Femur (tissue), 1 donor: ENCODE results near the gene PMFBP1.
"Not testable (repeated sequence)": the region's sequence is repeated elsewhere in the genome, so short reads cannot be mapped to it uniquely, and the experiment has no call there.

ENCODE experiments used
- DNase-seq: peaks from one replicate; pipeline ENCODE4 v3.0.0-alpha.2; 2017

Gene PMFBP1

DNA sequence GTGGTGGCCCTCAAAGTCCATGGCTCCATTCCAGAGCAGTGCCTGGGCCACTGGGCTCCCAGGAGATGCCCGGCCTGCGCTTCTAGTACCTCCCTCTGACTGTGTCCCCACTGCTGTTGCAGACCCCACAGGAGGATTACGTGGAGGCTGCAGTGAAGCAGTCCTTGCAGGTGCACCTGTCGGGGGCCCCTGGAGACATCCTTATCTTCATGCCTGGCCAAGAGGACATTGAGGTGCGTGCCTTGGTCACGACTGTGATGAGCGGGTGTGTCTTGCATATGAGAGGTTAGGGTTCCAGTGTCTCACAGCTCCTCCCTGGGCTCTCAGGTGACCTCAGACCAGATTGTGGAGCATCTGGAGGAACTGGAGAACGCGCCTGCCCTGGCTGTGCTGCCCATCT is 67.0 kb downstream of the PMFBP1 start:
- DNase-seq, result no peak

DNA sequence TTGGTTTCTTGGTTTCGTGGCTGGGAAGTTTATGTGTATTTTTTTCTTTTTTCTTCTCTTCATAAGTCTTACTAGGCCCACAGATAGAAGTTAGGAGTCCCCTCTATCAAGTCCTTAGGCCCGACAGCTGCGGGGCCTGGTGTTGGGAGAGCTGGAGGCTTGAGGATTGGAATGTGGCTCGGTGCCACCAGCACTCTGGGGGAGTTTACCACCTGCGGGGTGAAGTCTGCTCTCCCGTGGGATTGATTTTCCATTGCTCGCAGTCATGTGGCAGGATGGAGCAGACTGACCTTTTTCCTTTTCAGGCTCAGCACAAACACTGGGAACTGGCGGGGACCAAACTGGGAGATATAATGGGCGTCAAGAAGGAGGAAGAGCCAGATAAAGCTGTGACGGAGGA is 70.8 kb downstream of the PMFBP1 start:
- DNase-seq, result no peak

DNA sequence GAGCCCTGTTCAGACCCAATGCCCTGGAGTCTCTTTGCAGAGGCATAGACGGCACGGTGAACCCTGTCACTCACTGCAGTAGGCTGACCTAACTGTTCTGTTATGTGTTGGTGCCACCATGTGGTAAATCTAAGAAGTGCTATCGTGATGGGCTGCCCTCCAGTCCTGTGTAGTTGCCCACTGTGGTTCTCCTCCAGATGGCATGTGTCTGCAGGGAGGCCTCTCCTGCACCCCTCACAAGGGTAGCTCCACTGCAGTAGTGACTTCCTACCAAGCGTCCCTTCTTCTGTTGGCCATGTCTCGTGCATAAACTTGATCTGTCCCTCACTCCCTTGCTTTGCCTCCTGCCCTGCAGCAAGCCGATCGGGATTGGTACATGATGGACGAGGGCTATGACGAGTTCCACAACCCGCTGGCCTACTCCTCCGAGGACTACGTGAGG is 72.6 kb downstream of the PMFBP1 start:
- peak; percentile 46 for DNase-seq

DNA sequence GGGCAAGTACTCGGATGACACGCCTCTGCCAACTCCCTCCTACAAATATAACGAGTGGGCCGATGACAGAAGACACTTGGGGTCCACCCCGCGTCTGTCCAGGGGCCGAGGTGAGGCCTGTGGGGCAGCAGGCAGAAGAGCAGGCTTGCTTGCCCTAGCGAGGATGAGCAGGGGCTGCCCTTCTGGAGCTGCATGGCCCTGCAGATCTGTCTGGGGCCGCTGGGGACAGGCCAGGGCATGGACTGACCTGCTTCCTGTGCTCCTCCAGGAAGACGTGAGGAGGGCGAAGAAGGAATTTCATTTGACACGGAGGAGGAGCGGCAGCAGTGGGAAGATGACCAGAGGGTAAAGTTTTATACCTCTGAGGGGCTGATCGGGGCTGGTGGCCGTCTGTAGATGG is 73.0 kb downstream of the PMFBP1 start:
- no peak for DNase-seq

DNA sequence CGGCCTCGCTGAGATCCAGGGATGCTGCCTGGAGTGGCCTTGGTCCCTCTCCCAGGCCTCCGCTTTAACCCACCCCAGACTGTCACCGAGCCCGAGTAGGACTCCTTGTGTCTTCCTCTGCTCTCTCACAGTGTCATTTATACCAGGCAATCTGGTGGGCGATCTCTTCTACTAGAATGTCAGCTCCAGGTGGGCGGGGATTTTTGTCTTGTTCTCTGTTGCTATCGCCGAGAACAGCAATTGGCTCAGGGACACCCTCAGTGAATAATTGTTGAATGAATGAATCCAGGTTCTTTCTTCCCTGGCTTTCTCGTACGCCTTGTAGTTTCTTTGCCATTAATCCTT is 77.7 kb downstream of the PMFBP1 start:
- no peak for DNase-seq

DNA sequence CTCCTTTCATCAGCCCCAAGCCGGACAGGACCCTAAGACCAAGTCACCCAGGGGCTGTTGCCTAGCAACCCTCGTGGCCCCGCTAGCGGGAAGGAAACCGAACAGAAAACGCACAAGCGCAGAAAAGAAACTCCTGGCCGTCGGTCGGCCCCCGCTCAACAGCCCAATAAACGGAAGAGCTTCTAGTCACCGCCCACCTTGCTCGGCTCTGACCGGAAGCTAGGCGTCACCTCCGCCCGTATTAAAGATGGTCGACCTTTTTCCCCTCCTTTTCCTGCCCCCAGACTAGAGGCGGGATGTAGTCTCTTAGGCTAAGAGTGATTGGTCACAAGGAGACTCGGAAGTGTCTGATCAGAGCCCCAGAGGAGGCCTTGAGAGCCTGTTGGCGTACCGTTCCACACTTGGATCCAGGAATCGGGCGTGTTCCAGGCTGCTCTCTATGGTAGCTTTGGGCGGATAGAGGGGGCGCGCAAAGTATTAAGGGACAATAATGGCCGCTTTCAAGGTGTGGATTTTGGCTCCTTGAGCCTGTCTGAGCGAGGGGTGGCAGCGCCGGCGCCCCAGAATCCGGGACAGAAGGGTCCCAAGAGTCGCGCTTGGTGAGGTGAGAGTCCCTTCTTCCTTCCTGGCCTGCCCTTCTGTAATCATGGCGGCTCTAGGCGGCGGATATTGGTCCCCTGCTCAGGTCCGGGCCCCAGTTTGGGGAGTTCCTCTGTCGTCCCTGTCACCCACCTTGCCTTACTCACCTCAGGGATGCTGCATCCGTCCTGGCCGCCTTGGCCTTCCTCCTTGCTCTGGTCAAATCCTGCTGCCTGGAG is 78.3 kb downstream of the PMFBP1 start, which contains the start of the genes DHX38 and TXNL4B:
Gene DHX38 (plus strand): TSS at position 400 of the 818 bp plus-strand sequence. CDS start 2,311 bp downstream, outside the sequence.
Gene TXNL4B (minus strand): TSS at position 173 of the 818 bp plus-strand sequence. CDS start 2,871 bp downstream, outside the sequence.
- peak; percentile 98 for DNase-seq

DNA sequence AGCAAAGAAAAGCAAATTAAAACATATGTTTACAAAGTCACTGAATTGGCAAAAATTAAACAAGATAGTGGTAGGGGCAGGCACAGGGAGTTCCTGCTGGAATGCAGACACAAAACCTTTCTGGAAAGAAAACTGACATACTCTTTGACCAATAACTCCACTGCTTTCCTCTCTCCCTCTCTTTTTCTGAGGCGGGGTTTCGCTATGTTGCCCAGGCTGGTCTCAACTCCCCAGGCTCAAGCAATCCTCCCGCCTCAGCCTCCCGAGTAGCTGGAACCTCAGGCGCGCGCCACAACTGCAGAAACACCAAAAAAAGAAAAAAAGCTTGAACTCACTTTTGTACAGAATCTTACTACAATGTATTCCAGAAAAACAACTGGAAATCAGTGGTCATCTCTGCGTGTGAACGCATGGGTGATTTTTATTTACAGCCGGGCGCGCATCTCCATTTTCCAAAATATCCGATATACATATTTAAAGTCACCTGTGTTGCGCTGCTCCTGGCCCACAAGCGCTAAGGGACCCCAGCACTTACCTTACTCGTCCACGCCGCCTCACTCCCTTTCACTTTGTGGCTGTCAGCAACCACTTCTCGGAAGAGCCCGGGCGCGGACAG is 79.0 kb downstream of the PMFBP1 start:
- no peak for DNase-seq

DNA sequence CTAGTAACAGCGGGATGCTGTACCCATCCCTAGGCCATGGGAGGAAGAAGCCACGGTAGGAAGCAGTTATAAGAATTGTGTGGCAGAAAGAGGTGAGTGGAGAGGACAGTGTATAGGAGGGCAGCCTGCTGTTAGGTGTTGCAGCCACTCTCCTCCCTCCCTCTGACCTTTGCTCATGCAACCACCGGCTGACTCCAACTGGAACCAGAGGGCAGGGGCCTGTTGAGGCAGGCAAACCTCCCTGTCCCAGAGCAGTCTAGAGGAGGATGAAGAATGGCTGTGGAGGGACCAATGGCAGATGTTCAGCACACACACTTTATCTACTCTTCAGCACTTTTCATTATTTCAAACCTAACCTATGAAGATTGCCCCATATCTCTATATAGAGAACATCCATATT is 80.7 kb downstream of the PMFBP1 start:
- no peak for DNase-seq

DNA sequence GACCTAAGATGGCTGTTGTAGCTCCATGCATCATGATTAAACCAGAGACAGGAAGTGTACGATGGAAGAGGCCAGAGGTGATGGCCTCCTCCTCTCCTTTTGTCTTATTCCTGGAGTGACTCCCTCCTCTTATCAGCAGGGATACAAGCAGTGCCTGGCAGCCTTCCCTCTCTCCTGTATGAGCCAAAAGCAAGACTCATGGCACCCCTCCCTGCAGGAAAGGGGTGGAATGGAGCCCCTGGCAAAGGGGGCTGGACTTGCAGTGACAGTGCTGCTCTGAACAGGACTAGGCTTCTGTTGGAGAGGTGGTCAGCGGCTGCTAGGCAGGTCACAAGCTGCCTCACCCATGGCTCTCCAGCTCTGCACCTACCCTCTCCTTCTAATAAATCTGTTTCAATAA is 87.0 kb downstream of the PMFBP1 start:
- DNase-seq, result no peak

DNA sequence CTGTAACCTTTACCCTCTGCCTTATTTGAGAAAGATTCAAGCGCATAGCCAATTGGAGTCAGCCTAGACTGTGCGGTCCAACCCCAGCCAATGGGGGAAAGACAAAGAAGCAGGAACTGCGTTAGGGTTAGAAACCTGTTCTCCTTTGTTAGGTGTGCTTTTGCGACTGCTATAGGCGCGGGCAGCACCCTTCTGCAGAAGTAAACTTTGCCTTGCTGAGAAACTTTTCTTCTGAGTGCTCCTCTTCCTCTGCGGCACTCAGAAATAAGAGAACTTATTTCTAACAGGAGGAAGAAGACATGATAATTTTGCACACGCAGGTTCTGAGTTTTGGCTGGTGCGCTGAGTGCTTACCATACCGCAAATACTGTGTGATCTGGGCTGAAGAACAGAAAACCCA is 87.5 kb downstream of the PMFBP1 start:
- no peak for DNase-seq

DNA sequence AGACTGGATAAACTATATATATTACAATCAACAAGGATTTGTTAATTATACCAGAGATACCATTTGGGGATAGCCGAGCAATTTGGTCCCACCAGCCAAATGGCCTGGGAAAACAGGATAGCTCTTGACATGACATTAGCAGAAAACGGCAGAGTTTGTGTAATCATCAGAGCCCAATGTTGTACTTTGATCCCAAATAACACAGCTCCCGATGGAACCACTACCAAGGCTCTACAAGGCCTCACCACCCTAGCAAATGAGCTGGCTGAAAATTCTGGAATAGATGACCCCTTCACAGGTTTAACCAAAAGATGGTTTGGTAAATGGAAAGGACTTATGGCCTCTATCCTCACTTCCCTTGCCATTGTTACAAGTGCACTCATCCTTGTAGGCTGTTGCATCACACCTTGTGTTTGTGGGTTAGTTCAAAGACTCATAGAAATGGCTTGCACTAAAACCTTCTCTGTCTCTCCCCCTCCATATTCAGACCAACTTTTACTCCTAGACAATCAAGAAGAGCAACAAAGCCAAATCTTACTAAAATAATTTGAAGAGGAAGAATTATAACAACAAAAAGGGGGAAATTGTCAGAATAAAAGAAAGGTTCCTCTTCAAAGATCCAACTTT is 88.1 kb downstream of the PMFBP1 start:
- DNase-seq, result no peak

DNA sequence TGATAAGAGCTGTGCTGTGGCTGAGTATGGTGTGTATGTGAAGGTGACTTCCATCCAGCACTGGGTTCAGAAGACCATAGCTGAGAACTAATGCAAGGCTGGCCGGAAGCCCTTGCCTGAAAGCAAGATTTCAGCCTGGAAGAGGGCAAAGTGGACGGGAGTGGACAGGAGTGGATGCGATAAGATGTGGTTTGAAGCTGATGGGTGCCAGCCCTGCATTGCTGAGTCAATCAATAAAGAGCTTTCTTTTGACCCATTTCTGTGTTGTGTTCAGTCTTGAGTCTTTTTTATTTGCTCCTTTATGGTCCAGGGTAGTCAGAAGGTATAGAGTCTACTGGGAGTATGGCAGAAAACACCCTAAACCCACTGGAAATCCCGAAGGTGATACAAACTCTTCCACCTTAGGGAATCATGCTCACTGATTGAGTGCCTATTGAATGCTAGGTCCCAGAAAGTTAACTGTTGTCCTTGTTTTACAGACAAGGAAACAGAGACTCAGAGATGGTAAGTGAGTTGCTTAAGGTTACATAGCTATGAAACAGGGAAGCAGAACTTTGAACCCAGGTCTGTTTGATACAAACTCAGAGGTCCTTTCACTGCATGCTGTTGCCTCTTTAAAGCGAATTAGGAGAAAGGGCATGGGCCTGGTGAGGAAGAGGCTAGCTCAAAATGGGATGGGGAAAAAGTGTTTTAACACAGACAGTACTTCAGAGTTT is 94.8 kb downstream of the PMFBP1 start:
- not testable (repeated sequence) for DNase-seq

DNA sequence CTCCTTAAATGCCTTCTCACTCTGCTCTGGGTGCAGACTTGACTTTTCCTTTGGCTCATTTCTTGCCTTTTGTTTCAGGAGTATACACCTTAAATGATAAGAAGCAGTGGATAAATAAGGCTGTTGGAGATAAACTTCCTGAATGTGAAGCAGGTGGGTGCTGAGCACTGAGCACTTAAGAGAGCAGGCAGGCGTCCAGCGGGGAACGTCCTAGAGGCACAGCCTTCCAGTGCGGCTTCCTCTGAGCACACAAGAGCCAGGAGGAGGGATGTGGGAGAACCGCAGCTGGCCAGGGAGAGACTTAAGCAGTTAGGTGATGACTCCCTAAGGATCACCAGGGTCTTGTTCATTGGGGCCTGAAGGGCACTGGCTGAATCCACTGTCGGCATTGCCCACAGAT is 96.9 kb downstream of the PMFBP1 start:
- not testable (repeated sequence) for DNase-seq

DNA sequence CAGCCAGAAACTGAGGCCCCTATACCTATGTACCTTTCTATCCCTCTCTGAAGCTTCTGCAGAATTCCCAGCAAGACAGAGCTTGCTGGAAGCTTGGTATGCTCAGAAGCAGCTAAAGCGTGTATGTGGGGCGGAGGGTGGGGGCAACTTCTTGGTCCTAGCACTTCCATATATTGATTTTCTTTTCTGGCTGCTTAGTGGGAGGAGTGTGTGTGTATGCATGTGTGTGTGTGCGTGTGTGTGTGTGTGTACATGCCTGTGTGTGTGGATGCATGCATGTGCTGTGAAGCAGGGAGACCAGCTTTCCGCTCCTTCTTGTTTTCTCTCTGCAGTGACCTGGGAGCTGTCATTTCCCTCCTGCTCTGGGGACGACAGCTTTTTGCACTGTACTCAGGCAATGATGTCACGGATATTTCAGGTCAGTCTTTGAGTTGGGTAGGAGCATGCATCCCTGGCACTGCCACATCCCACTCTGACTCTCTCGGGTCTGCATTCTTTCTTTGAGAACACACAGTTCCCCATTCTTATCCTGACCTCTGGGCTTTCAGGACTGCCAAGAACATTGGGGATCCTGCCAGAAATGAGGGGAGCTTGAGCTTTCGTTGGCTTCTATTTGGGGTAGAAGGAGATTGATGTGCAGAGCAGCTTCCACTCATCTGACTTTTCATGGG is 98.3 kb downstream of the PMFBP1 start:
- DNase-seq, result no peak

DNA sequence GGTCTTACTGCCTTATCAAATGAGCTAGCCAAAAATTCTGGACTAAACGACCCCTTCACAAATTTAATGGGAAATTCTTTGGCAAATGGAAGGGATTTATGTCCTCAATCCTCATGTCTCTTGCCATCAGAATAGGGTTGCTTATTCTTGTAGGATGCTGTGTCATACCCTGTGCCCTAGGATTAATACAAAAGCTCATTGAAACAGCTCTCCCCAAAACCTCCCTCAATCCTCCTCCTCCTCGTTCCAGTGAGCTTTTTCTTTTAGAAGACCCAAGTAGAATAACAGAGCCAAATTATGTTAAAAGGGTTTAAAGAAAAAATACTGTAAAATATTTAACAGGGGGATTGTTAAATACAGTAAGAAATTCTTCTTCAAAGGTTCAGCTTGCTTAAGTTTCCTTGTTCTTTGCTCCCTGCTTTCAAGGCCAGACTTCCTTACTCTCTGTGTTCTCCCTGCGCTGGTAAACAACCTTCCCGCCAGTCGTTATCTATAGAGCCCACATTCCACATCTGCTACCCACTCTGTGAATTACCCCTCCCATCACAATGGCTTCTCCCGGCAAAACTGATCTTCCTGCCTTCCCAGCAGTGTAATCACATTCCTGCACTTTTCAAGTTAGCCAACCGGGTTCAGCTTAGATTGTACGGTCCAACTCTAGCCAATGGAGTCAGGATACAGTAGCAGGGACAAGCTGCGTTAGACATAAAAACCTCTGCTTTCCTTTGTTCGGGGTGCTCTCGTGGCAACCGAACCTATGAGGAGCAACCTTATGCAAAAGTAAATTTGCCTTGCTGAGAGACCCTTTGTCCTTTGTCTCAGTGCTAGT is 99.2 kb downstream of the PMFBP1 start:
- no peak for DNase-seq
